ENCODE measurements around the gene SMARCAL1.

SMARCAL1 gene

GRCh38 chr2:216413882-216414281 lies 1.6 kb downstream of the SMARCAL1 start:
- Histone ChIP-seq H3K36me3 (replicated peaks; ENCODE audit: insufficient read depth, low read length) (no peaks in the 10 kb centered on the region), H3K79me2 (ENCODE audit: low read length) (no peaks in the 10 kb centered on the region), H3K9ac (ENCODE audit: low read length) (no peak overlapping the region), H3K27ac (ENCODE audit: low read length) (no peak overlapping the region), H3K9me2 (replicated peaks; ENCODE audit: insufficient read depth, low read length) (no peaks in the 10 kb centered on the region), H3K4me2 (ENCODE audit: low read depth, low read length) (no peak overlapping the region), H3F3A (ENCODE audit: insufficient read depth, low read length) (no peaks in the 10 kb centered on the region), H2AFZ (ENCODE audit: low read length) (no peak overlapping the region), H4K20me1 (ENCODE audit: insufficient read depth, low read length) (no peaks in the 10 kb centered on the region), H3K27me3 (replicated peaks; ENCODE audit: insufficient read depth, low read length) (no peaks in the 10 kb centered on the region), H3K4me3 (ENCODE audit: low read length) (no peak overlapping the region), H3K4me1 (ENCODE audit: low read length) (no peaks in the 10 kb centered on the region), H3K9me3 (replicated peaks; ENCODE audit: insufficient read depth, low read length) (no peaks in the 10 kb centered on the region)
- TF ChIP-seq EZH2phosphoT487 (IDR thresholded peaks at IDR 0.05; ENCODE audit: low read length), result no peak
- TF ChIP-seq CTCF (IDR thresholded peaks at IDR 0.05; ENCODE audit: low read length), result no peak
- TF ChIP-seq EZH2 (optimal IDR thresholded peaks at IDR 0.05; ENCODE audit: low read depth, low read length), result no peak
- no peak for DNase-seq

GRCh38 chr2:216414772-216415319 lies 2.6 kb downstream of the SMARCAL1 start:
- TF ChIP-seq EZH2 (optimal IDR thresholded peaks at IDR 0.05; ENCODE audit: low read depth, low read length) (no peak), CTCF (IDR thresholded peaks at IDR 0.05; ENCODE audit: low read length) (no peak), EZH2phosphoT487 (IDR thresholded peaks at IDR 0.05; ENCODE audit: low read length) (no peak)
- no peak for DNase-seq
- H3K9me3 ChIP-seq (replicated peaks; ENCODE audit: insufficient read depth, low read length), result no peaks in the 10 kb centered on the region
- H3K4me2 ChIP-seq (ENCODE audit: low read depth, low read length), result no peak overlapping the region
- no peaks in the 10 kb centered on the region for H3K9me2 ChIP-seq (replicated peaks; ENCODE audit: insufficient read depth, low read length)
- H3K4me1 ChIP-seq (ENCODE audit: low read length), result no peaks in the 10 kb centered on the region
- H3K27ac ChIP-seq (ENCODE audit: low read length), result no peak overlapping the region
- no peaks in the 10 kb centered on the region for H3K36me3 ChIP-seq (replicated peaks; ENCODE audit: insufficient read depth, low read length)
- no peak overlapping the region for H2AFZ ChIP-seq (ENCODE audit: low read length)
- H4K20me1 ChIP-seq (ENCODE audit: insufficient read depth, low read length), result no peaks in the 10 kb centered on the region
- H3K79me2 ChIP-seq (ENCODE audit: low read length), result no peaks in the 10 kb centered on the region
- no peak overlapping the region for H3K4me3 ChIP-seq (ENCODE audit: low read length)
- no peak overlapping the region for H3K9ac ChIP-seq (ENCODE audit: low read length)
- no peaks in the 10 kb centered on the region for H3F3A ChIP-seq (ENCODE audit: insufficient read depth, low read length)
- H3K27me3 ChIP-seq (replicated peaks; ENCODE audit: insufficient read depth, low read length), result no peaks in the 10 kb centered on the region

DNA sequence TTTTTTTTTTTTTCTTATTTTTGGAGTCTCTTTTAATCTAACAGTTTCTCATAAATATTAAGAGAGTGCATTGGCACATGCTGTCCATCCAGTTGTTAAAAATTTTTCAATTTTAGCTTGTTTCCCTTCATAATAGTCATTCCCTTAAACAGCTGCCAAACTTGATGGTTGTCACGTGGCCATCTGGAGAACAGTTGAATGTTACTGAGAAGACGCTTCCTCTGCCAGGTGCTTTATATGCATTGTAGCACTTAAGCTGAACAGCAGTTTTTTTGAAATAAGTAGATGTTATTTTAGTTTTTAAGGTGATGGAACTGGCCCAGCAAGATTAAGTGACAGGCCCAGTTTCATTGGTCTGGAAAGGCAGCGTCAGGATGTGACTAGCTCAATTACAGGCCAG lies 3.3 kb downstream of the SMARCAL1 start:
- H3K9me3 ChIP-seq (replicated peaks; ENCODE audit: insufficient read depth, low read length), result no peaks in the 10 kb centered on the region
- H3K9me2 ChIP-seq (replicated peaks; ENCODE audit: insufficient read depth, low read length), result no peaks in the 10 kb centered on the region
- no peaks in the 10 kb centered on the region for H3K4me1 ChIP-seq (ENCODE audit: low read length)
- no peaks in the 10 kb centered on the region for H3F3A ChIP-seq (ENCODE audit: insufficient read depth, low read length)
- no peaks in the 10 kb centered on the region for H3K27me3 ChIP-seq (replicated peaks; ENCODE audit: insufficient read depth, low read length)
- H3K36me3 ChIP-seq (replicated peaks; ENCODE audit: insufficient read depth, low read length), result no peaks in the 10 kb centered on the region
- TF ChIP-seq EZH2 (optimal IDR thresholded peaks at IDR 0.05; ENCODE audit: low read depth, low read length) (no peak), EZH2phosphoT487 (IDR thresholded peaks at IDR 0.05; ENCODE audit: low read length) (no peak), CTCF (IDR thresholded peaks at IDR 0.05; ENCODE audit: low read length) (no peak)
- H3K4me3 ChIP-seq (ENCODE audit: low read length), result no peak overlapping the region
- no peak overlapping the region for H2AFZ ChIP-seq (ENCODE audit: low read length)
- no peaks in the 10 kb centered on the region for H4K20me1 ChIP-seq (ENCODE audit: insufficient read depth, low read length)
- no peaks in the 10 kb centered on the region for H3K79me2 ChIP-seq (ENCODE audit: low read length)
- no peak for DNase-seq
- H3K27ac ChIP-seq (ENCODE audit: low read length), result no peak overlapping the region
- no peak overlapping the region for H3K9ac ChIP-seq (ENCODE audit: low read length)
- H3K4me2 ChIP-seq (ENCODE audit: low read depth, low read length), result no peak overlapping the region
